ENCODE results near the gene ANKRD13A.

DNA sequence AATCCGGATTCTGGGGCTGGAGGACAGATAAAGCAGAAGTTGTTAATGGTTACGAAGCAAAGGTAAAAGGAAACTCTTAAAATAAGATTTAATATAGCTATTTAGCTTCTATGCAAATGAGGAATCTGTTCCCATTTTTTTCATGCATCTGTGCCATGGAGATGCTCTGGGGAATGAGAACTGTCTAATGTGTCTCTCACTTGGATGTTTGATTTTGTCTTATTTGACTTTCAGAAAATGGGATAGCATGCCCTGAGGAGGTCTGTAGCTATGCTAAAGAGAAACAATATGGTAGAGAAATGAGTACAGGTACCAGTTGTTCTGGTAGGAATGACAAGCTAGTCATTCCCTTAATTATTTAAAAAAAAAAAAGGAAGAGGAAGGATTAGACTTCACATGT, 24.8 kb downstream of the ANKRD13A start:
- TF ChIP-seq CTCF (IDR thresholded peaks at IDR 0.05) (no peak), EP300 (IDR thresholded peaks at IDR 0.05; ENCODE audit: low read depth) (no peak)

All from transverse colon (tissue), 3 donors.